Right lobe of liver (tissue), 4 donors: ENCODE results near the gene DUSP22.

Source experiments
- CTCF ChIP-seq, 4 donors: fragments of 200-600 bp in 3 of 4; fragments of 450-650 bp in 1 of 4; IDR thresholded peaks; one replicate each; pipeline versions ENCODE4 v1.5.1 to v1.8.0; 2016 to 2022; ENCODE audit warnings: antibody characterized with exemption in 4 of 4, mild to moderate bottlenecking in 2 of 4
- POLR2A ChIP-seq: fragments of 450-650 bp; IDR thresholded peaks from one replicate; pipeline ENCODE4 v1.6.1; 2017; ENCODE audit warnings: antibody characterized with exemption, mild to moderate bottlenecking
- donor health status: DM: no; HTN: no; CAD: no.
- donor health status: DM: no; HTN: no; CAD: no.
- donor health status: DM: no; HTN: yes; CAD: no.

DNA sequence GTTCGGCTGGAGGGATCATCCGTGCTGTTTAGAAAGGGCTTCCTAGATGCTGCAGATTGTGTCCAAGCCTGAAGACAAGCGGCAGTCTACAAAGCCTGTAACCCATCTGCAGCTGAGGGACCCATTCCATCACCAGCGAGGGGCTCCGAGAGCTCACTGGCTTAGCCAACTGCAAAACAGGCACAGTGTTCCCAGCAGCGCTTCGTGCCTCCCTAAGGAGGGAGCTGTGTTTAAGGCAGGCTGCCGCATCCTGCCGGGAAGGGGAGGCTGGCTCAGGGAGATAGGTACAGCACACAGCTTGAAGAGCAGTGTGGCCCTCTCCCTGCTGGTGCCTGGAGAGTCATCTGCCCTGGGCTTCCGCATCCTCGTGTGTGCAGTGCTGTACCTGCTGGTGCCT, 32.4 kb downstream of the DUSP22 start:
- TF ChIP-seq CTCF (IDR thresholded peaks at IDR 0.05) (no peak), POLR2A (no peak)
